Prostate gland (tissue), 2 donors: ENCODE measurements around the gene NRDC.

Experiments
- POLR2A ChIP-seq: fragments of 450-650 bp; IDR thresholded peaks from one replicate; pipeline ENCODE4 v1.6.1; 2016; ENCODE audit warnings: antibody characterized with exemption, mild to moderate bottlenecking
- TF ChIP-seq, protein P1 (sequence below), 4 experiments: fragments of 200-600 bp in 2 of 4; fragments of 450-650 bp in 2 of 4; sonication (generic) in 2 of 4; IDR thresholded peaks; 1 replicate in 3 of 4; 2 replicates in 1 of 4; pipeline ENCODE4 v1.5.1; 2016 to 2019; ENCODE audit warnings: antibody characterized with exemption in 4 of 4, mild to moderate bottlenecking in 2 of 4, moderate library complexity in 2 of 4

DNA sequence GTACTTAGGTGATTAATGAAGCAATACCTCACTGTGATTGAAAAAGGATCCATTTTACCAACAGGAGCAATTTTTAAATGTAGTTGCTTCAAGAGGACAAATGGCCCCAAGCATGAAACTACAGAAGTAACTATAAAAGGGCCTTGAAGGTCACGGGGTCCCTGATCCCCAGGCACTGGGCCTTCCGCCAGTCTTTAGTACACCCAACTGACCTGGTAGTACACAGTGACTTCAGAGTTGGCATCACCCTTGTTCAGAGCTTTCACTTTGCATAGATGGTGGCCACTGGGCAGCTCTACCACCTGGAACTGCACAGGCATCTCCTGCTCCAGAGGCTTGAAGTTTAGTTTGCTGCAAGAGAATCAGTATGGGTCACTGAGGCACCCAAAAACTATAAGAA is 84.3 kb downstream of the NRDC start:
- TF ChIP-seq POLR2A: no peak
- TF ChIP-seq, protein P1, sequence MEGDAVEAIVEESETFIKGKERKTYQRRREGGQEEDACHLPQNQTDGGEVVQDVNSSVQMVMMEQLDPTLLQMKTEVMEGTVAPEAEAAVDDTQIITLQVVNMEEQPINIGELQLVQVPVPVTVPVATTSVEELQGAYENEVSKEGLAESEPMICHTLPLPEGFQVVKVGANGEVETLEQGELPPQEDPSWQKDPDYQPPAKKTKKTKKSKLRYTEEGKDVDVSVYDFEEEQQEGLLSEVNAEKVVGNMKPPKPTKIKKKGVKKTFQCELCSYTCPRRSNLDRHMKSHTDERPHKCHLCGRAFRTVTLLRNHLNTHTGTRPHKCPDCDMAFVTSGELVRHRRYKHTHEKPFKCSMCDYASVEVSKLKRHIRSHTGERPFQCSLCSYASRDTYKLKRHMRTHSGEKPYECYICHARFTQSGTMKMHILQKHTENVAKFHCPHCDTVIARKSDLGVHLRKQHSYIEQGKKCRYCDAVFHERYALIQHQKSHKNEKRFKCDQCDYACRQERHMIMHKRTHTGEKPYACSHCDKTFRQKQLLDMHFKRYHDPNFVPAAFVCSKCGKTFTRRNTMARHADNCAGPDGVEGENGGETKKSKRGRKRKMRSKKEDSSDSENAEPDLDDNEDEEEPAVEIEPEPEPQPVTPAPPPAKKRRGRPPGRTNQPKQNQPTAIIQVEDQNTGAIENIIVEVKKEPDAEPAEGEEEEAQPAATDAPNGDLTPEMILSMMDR (IDR thresholded peaks at IDR 0.05): no peak
